NCI-H82 treated with DMSO at 0.1 percent for 48 hours (cell line): ENCODE measurements around the gene THUMPD3.

ENCODE experiments used
- DNase-seq: peaks from one replicate; lab custom pipeline; 2025; ENCODE audit not compliant: unreplicated experiment; lab: John Stamatoyannopoulos, UW

Gene THUMPD3

GRCh38 chr3:9415485-9416138 is 52.8 kb downstream of the THUMPD3 start:
- DNase-seq = no peak

GRCh38 chr3:9416139-9416780 is 53.4 kb downstream of the THUMPD3 start:
- no peak for DNase-seq

GRCh38 chr3:9420850-9421549 is 58.1 kb downstream of the THUMPD3 start:
- no peak for DNase-seq

- DNase-seq = peak; percentile 22
Measured at GRCh38 chr3:9422712-9423424, 60.0 kb downstream of the THUMPD3 start.

GRCh38 chr3:9428411-9428810 is 65.6 kb downstream of the THUMPD3 start:
- no peak for DNase-seq

- DNase-seq = no peak
Measured at GRCh38 chr3:9430733-9431132, 67.9 kb downstream of the THUMPD3 start.

GRCh38 chr3:9433627-9434521 is 71.0 kb downstream of the THUMPD3 start:
- no peak for DNase-seq

GRCh38 chr3:9435316-9435715 is 72.5 kb downstream of the THUMPD3 start:
- DNase-seq = no peak
